GM18519 (cell line): ENCODE data around the gene PEAK3.
"Not testable (repeated sequence)": the region's sequence is repeated elsewhere in the genome, so short reads cannot be mapped to it uniquely, and the experiment has no call there.

ENCODE experiments used
- ATAC-seq: cut with Tn5 transposase; IDR thresholded peaks from one replicate; pipeline ENCODE4 v1.9.1; 2021; ENCODE audit warnings: mild to moderate bottlenecking, moderate library complexity; ENCODE audit not compliant: unreplicated experiment, low FRiP score

The PEAK3 gene

DNA sequence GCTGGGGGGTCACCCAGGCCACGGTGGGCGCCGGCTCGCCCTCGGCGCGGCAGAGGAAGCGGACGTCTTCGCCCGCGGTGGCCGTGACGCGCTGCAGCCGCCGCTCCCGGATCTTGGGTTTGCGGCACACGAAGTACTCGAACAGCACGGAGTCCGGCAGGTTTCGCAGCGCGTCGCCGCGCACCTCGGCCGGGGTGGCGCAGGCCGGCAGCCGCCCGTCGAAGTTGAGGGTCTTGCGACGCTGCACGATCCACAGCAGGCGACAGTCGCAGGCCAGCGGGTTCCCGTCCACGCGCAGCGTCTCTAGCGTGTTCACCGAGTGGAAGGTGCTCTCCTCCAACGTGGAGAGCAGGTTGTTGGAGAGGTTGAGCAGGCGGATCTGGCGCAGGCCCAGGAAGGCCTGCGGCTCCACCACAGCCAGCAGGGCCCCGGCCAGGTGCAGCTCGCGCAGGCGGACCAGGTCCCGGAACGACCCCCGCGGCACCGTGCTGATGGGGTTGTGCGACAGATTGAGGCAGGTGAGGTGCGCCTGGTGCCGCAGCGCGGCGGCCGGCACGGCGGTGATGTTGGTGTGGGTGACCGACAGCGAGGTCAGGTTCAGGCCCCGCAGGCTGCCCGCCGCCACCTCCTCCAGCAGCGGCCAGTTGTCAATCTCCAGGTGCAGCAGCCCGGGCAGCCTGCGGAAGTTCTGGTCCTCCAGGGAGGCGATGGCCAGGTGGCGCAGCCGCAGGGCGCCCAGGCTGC is 8.6 kb upstream of the PEAK3 start:
- no peak for ATAC-seq

DNA sequence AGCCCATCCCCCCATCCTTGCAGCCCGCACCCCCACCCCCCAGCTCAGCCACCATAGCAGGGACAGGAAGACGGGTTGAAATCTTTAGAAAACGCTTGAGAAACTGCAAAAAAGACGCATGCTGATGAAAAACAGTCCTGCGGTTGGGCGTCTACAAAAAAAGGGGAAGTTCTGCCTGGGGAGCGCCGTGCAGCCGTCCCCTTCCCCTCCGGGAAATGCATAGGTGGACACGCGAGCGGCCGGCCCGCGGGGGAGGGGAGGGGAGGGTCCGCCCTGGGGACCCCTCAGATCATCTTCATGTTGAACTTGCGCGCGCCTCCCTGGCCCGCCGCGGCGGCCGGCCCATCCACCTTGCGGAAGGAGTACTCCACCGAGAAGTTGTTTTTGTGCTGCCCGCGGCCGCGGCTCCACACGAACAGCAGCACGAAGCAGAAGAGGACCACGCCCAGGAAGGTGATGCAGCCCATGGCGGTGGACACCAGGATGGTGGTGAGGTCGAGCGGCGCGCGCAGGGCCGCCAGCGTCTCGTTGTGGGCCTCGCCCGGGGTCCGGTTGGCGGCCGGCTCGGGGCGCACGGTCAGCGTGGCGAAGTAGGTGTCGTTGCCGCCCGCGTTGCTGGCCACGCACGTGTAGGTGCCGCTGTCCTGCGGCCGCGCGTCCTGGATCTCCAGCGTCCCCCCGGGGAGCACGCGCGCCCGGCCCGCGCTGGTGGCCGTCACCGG is 7.9 kb upstream of the PEAK3 start:
- ATAC-seq: no peak

DNA sequence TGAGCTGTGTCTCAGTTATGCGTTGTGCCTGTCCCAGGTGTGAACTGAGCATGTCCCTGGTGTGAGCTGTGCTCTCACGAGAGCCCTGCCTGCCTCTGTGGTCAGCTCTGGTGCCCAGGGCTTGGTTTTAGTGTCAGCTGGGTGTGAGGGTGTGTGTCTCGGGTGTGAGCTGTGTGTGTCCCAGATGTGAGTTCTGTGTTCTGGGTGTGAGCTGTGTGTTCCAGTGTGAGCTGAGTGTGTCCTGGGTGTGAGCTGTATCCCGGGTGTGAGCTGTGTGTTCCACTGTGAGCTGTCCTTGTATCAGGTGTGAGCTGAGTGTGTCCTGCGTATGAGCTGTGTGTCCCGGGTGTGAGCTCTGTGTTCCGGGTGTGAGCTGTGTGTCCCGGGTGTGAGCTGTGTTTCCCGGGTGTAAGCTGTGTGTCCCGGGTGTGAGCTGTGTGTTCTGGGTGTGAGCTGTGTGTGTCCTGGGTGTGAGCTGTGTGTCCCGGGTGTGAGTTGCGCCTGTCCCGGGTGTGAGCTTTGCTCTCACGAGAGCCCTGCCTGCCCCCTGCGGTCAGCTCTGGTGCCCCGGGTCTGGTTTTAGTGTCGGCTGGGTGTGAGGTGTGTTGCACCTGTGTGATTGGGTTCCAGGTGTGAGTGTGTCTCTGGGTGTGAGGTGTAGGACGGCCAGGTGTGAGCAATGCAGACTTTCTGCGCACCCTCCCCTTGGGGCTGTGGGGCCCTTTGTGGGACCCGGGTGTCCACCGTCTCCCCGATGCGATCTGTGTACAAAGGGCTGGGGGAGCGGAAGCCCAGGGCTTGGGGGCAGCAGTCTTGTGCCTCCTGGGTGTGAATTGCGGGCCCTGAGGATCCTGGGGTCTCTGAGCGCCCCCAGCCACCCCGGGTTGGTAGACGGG is 7.1 kb upstream of the PEAK3 start:
- ATAC-seq: no peak

DNA sequence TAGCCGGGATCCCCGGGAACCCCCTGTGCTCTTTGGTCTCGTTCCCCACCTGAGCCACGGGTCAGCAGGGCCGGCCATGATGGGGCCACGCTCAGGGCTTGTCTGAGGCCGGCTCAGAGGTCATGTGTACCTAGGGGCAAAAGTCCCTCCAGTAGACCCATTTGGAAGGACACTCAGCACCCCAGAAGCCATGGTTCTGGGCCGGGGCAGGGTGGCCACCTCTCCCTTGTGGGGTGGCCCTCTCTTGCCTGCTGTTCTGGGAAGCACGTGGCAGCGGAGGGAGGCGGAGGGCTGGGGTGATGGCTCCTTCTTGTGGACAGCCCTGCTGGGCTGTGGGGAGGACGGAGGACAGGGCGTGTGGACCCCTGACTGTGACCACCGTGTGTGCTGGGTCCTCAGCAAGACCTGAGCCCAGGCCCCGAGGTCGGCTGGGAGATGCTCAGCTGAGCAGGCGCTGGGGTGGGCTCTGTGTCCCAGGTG is 6.4 kb upstream of the PEAK3 start:
- no peak for ATAC-seq

DNA sequence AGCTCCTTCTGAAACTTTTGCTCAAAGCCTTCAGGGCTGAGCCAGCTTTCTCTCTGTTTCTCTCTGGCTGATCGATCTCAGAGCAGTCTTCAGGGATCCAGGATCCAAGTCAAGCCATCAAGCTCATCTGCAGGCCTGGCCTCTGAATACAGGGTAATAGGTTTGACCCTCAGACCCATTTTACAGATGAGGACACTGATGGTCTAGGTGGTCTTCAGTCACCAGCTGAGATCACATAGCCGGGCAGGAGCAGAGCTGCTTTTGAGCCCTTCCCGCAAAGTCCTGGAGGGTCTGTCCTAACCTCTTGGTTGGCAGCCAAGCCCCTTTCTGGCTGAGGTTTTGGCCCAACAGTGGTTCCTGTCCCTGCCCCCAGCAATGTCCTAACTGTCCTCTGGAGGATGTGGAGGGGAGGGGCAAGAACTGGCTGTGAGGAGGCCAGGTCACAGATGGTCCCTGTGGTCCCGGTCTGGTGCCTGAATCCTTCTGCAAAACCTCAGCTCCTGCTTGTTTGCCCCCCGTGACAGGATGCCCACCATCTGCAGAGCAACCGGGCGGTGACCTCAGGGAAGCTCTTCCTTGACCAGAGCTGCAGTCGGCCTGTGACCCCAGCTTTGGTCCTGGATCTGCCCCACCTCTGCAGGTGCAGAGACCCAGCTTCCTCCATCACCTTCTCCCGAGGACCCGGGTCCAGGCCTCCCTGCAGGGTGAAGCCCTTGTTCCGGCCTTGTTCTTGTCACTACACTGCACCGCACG is 5.8 kb upstream of the PEAK3 start:
- no peak for ATAC-seq

DNA sequence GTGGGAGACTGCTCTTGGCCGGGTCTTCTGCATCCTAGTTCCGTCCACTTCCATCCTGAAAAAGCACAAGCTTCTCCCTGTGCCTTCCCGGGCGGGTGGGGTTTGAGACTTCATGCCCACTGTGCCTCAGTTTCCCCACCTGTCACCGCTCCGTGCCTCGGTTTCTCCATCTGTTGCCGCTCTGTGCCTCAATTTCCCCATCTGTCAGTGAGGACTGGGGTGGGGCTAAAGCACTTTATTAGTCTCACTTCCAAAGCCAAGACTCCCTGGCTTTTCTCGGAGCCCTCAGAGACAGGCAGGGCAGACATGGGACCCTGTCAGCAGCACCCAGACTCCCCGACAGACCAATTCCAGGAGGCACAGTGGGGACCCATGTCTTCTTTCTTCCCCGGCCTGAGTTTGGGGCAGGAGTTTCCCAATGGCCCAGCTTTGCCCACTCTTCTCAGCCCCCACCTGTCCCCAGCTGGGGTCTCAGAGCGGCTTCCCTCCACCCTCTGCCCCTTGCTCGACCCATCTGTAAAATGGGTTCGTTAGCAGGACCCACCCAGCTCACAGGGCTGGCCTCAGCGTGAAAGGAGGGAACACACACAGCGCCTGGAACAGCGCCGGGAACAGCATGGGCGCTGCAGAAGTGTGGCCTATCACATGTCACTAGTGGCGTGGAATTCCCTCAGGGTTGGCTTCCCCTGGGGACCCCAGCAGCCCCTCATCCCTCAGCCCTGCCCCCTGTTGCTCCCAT is 4.6 kb upstream of the PEAK3 start:
- ATAC-seq: no peak

DNA sequence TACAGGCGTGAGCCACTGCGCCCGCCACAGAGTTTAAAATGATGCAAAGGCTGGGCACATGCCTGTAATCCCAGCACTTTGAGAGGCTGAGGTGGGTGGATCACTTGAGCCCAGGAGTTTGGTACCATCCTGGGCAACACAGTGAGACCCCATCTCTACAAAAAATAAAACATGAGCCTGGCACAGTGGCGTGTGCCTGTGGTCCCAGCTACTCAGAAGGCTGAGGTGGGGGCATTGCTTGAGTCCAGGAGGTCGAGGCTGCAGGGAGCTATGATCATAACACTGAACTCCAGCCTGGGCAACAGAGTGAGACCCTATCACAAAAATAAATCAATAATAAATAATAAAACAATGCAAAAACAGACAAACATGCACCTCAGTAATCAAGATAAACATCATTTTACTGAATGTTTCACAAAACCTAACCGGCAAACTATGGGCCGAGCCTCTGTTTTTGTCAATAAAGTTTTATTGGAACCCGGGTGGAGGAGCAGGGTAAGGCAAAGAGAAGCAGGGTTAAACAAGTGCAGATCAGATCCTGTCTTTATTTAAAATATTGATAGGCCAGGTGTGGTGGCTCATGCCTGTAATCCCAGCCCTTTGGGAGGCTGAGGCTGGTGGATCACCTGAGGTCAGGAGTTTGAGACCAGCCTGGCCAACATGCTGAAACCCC is 2.0 kb upstream of the PEAK3 start:
- ATAC-seq: no peak

DNA sequence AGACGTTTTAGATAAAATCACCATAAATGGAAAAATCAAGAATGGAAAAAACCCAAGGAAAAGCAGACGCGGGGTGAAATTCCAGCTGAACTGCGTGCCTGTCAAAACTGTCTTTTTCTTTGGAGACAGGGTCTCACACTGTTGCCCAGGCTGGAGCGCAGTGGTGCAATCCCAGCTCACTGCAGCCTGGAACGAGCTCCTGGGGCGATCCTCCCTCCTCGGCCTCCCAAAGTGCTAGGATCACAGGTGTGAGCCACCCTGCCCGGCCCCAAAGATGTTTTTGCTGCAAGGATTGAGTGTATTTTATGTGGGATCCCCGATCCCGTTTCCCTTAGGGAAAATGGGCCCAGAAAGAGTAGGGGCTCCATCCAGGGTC is 875 bp upstream of the PEAK3 start:
- ATAC-seq: no peak

DNA sequence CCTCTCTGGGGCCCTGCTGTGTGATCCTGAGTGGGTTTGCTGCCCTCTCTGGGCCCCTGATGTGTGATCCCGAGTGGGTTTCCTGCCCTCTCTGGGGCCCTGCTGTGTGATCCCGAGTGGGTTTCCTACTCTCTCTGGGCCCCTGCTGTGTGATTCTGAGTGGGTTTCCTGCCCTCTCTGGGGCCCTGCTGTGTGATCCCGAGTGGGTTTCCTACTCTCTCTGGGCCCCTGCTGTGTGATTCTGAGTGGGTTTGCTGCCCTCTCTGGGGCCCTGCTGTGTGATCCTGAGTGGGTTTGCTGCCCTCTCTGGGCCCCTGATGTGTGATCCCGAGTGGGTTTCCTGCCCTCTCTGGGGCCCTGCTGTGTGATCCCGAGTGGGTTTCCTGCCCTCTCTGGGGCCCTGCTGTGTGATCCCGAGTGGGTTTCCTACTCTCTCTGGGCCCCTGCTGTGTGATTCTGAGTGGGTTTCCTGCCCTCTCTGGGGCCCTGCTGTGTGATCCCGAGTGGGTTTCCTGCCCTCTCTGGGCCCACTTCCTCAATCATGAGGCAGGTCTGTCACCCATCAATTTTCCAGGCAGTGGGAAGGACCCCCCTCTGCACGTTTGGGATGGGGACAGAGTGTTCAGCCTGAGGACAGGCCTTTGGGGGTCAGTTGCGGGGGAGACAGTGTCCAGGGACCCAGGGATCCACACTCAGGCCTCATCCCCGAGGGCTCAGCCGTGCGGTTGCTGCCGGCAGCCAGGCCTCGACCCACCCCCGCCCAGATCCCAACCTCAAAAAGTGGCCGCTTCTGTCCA is 512 bp downstream of the PEAK3 start:
- not testable (repeated sequence) for ATAC-seq

DNA sequence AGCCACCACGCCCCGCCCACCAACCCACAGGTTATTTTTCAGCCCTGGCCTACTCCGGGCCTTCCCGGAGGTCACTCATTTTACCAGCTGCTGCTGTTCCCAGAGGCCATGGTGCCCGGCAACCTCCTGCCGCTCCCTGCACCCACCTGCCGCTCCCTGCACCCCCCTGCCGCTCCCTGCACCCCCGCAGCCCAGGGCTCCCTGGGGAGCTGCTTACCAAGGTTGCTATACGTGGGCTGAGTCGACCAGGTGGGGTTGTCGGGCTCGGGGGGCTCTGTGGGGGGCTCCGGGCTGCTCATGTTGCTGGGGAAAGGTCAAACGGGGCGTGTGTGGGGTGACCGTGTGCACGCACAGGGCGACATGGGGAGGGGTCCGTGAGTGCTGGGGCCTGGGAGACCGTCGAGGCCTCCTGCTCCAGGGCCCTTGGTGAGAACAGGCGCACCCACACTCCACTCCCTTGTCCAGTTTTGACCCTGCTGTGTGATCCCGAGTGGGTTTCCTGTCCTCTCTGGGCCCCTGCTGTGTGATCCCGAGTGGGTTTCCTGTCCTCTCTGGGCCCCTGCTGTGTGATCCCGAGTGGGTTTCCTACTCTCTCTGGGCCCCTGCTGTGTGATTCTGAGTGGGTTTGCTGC is 1.2 kb downstream of the PEAK3 start:
- ATAC-seq: no peak

DNA sequence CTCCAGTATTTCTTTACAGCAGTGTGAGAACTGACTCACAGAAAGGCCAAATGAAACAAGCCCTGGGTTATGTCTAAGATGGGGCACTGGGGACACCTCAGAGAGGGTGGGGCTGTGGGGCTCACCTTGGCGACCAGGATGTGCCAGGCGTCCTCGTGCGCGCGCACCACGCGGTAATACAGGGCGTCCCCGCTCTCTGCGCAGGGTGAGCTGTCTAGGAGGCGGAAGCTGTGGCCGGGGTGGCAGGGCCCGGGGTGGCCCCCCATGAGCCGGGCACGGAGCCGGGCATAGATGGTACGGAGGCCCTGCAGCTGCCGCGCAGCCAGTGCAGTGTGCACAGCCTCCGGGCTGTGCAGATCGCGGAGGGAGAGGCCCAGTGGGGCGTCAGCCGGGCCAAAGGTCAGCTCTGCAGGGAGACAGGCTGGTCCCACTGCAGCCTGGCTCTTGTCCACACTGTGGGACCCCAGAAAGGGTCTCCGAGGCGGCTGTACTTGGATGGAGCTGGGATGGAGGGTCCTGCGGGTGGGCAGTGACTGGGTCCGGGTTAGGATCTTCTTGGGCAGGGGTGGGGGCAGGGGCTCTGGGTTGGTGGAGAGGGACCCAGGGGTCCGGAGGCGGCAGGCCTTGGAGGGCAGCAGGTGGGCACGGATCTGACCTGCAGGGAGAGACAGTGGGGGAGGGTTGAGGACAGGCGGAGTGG is 3.4 kb downstream of the PEAK3 start:
- ATAC-seq: no peak

DNA sequence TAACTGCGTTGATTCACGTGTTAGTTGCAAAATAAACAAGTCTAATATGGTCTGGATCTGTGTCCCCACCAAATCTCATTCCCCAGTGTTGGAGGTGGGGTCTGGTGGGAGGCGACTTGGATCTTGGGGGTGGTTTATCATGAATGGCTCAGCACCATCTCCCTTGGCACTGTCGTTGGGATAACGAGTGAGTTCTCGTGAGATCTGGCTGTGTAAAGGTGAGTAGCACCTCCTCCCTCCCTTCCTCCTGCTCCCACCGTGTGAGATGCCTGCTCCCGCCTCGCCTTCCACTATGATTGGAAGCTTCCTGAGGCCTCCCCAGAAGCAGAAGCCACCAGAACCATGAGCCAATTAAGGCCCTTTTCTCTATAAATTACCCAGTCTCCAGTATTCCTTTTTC is 4.8 kb downstream of the PEAK3 start:
- no peak for ATAC-seq

DNA sequence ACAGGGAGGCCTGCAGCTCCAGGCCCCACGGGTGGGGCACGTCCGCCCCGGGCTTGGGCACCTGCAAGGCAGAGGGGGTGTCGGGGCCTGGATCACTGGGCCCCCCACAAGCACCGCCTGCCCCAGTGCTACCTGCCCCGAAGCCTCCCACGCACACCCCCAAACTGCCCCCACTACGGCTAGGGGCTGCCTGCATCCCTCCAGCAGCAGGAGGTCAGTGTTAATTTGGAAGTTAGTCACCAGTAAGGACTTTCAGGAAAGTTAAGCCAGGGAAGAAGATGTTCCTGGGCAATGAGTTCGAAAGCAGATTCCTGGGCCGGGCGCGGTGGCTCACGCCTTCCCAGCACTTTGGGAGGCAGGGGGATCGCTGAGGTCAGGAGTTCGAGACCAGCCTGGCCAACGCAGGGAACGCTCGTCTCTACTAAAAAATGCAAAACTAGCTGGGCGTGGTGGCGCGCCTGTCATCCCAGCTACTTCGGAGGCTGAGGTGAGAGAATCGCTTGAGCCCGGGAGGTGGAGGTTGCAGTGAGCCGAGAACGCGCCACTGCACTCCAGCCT is 5.5 kb downstream of the PEAK3 start:
- ATAC-seq: no peak

DNA sequence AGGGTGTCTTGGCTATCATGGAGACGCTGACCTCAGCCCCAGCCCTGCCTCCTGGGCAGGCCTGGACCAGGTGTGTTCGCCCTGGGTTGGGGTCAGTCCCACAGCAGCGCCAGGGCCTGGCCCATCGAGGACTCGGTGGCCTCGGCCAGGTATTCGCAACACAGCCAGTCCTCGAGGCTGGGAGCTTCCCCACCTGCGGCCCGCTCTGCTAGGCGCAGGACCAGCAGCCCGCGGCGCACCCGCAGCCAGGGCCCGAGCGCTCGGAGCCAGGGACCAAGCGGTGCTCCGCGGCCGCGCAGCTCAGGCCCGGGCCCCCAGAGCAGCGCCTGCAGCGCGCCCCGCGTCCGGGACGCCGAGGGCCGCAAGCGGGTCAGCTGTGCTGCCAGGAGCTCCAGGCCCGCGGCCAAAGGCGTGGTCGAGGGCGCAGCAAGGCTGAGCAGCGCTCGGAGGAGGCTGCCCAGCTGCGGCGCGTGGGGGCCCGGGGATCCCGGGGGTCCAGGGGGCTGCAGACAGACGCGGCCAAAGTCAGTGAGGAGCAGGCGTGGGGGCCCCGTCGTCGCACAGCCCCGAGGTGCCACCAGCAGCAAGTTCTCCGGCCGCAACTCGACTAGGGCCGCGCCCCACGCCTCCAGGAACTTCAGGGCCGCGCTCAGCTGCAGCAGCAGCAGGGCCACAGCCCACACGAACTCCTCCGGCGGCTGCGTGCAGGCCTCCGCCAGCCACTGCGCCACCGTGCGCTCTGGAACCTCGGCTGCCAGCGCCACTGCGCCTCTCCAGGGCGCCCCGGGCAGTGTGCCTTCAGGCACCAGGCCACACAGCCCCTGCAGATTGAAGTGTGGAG is 6.2 kb downstream of the PEAK3 start:
- no peak for ATAC-seq

DNA sequence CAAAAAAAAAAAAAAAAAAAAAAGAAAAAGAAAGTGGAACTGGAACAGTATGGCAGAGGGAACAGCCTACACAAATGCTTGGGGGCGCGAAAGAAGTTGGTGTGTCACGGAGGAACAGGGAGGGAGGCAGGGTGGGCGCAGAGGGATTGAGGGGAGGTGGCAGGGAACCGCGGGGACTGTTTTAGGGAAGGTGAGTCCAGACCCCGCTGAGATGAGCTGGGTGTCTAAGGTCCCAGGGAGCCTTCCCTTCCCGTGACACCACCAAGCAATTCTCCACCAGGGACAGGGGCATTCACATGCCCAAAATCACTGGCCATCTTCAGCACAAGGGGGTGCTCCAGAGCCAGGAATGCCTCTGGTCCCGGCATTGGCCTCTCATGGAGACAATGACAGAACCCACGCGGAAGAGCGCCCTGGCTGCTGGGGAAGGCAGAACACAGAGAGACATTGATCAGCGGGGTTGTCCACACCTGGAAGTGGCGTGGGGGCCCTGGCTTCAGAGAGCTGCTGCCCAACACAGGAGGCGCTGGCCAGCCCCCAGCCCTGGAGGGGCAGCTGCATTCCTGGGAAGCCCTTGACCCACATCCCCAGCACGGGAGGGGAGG is 6.9 kb downstream of the PEAK3 start:
- no peak for ATAC-seq
